ENCODE measurements around the gene KRT85.

DNA sequence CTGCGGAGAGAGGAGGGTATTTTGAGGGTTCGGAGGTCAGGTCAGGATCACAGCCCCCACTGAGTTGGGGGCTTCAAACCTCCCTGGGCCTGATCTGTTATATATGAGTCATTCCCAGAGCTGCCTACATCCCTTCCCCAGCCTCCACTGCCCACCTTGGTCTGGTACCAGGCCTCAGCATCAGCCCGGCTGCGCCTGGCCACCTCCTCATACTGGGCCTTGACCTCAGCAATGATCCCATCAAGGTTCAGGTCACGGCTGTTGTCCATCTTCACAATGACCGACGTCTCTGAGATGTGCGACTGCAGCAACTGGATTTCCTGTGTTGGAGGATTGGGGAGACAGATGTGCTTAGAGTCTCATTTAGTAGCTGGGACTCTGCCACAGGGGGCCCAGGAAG is 13.9 kb upstream of the KRT85 start:
- TF ChIP-seq, protein P1, sequence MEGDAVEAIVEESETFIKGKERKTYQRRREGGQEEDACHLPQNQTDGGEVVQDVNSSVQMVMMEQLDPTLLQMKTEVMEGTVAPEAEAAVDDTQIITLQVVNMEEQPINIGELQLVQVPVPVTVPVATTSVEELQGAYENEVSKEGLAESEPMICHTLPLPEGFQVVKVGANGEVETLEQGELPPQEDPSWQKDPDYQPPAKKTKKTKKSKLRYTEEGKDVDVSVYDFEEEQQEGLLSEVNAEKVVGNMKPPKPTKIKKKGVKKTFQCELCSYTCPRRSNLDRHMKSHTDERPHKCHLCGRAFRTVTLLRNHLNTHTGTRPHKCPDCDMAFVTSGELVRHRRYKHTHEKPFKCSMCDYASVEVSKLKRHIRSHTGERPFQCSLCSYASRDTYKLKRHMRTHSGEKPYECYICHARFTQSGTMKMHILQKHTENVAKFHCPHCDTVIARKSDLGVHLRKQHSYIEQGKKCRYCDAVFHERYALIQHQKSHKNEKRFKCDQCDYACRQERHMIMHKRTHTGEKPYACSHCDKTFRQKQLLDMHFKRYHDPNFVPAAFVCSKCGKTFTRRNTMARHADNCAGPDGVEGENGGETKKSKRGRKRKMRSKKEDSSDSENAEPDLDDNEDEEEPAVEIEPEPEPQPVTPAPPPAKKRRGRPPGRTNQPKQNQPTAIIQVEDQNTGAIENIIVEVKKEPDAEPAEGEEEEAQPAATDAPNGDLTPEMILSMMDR (IDR thresholded peaks at IDR 0.05), result no peak
- TF ChIP-seq POLR2A (IDR thresholded peaks at IDR 0.05), result no peak
